HepG2 (cell line): ENCODE measurements around the gene SLC22A23. TPM values are rescaled to one million over a fixed set of nuclear protein-coding genes. Genes with fewer than 3 reads are reported as not detected.

Experiments
- ARID3A ChIP-seq: IDR thresholded peaks from 2 replicates; pipeline ENCODE4 v1.6.1; 2012; ENCODE audit warnings: low read depth, low read length, improper control_type of control experiment
- CBX2 ChIP-seq, 2 experiments: fragments of 200-600 bp in 1 of 2; sonication (generic); formaldehyde crosslinking in 1 of 2; IDR thresholded peaks; 2 replicates each; pipeline versions ENCODE4 v1.7.0 to v1.8.1; 2018 to 2022; ENCODE audit warnings: low read depth in 2 of 2, low read length in 1 of 2, mild to moderate bottlenecking in 1 of 2, missing genetic modification reagents in 1 of 2
- IRF1 ChIP-seq: sonication (generic); formaldehyde crosslinking; IDR thresholded peaks from 2 replicates; pipeline ENCODE4 v1.4.0; 2020; ENCODE audit warnings: low read depth, mild to moderate bottlenecking, missing genetic modification reagents
- LRRFIP1 ChIP-seq: sonication (generic); formaldehyde crosslinking; conservative IDR thresholded peaks from 2 replicates; pipeline ENCODE4 v1.4.0; 2020; ENCODE audit warnings: missing genetic modification reagents
- MXD1 ChIP-seq: sonication (generic); formaldehyde crosslinking; IDR thresholded peaks from 2 replicates; pipeline ENCODE4 v1.4.0; 2020; ENCODE audit warnings: mild to moderate bottlenecking, missing genetic modification reagents
- PLSCR1 ChIP-seq: sonication (generic); formaldehyde crosslinking; IDR thresholded peaks from 2 replicates; pipeline ENCODE4 v1.5.0; 2020; ENCODE audit warnings: missing genetic modification reagents, mild to moderate bottlenecking, borderline replicate concordance
- SETDB1 ChIP-seq: sonication (generic); formaldehyde crosslinking; IDR thresholded peaks from 2 replicates; pipeline ENCODE4 v1.5.1; 2020; ENCODE audit warnings: missing genetic modification reagents, mild to moderate bottlenecking, borderline replicate concordance
- ZBTB4 ChIP-seq: sonication (generic); formaldehyde crosslinking; IDR thresholded peaks from 2 replicates; pipeline ENCODE4 v1.4.0; 2020; ENCODE audit warnings: missing genetic modification reagents, mild to moderate bottlenecking, borderline replicate concordance
- ZNF281 ChIP-seq: sonication (generic); formaldehyde crosslinking; IDR thresholded peaks from 2 replicates; pipeline ENCODE4 v1.4.0; 2020; ENCODE audit warnings: missing genetic modification reagents, borderline replicate concordance
- ZNF431 ChIP-seq: sonication (generic); formaldehyde crosslinking; IDR thresholded peaks from 2 replicates; pipeline ENCODE4 v1.9.0; 2022; ENCODE audit warnings: missing genetic modification reagents, low read depth, mild to moderate bottlenecking, borderline replicate concordance
- ZNF432 ChIP-seq: sonication (generic); formaldehyde crosslinking; IDR thresholded peaks from 2 replicates; pipeline ENCODE4 v1.5.0; 2020; ENCODE audit warnings: missing genetic modification reagents, mild to moderate bottlenecking, borderline replicate concordance
- ZNF614 ChIP-seq: IDR thresholded peaks from 2 replicates; pipeline ENCODE4 v1.6.1; 2018; ENCODE audit warnings: missing biosample characterization, missing genetic modification reagents, inconsistent platforms, borderline replicate concordance
- ZNF773 ChIP-seq: sonication (generic); formaldehyde crosslinking; IDR thresholded peaks from 2 replicates; pipeline ENCODE4 v1.4.0; 2020; ENCODE audit warnings: missing genetic modification reagents, borderline replicate concordance
- ZSCAN21 ChIP-seq: sonication (generic); formaldehyde crosslinking; IDR thresholded peaks from 2 replicates; pipeline ENCODE4 v1.8.0; 2022; ENCODE audit warnings: mild to moderate bottlenecking, missing genetic modification reagents, moderate library complexity, borderline replicate concordance
- polyA plus RNA-seq, 8 experiments: library from polyadenylated mRNA; depleted of rRNA in 3 of 8; stranded (reverse) in 7 of 8; unstranded in 1 of 8; fragments of >200 nt; fragmentation: Illumina TruSeq in 4 of 8; extraction: Trizol in 4 of 8; gene quantifications; 2 replicates each; pipeline versions ENCODE4 v1.2.1 to v1.2.3, GENCODE V29; 2011 to 2016; ENCODE audit warnings: low read depth in 4 of 8, missing spikeins in 1 of 8, mixed read lengths in 1 of 8; ENCODE audit not compliant: insufficient read depth in 1 of 8
- total RNA-seq, 5 experiments: library from RNA; depleted of rRNA; stranded (reverse); fragments of >200 nt; fragmentation: Illumina TruSeq; extraction: Trizol; gene quantifications; 2 replicates each; pipeline ENCODE4 v1.2.3, GENCODE V29; 2016; ENCODE audit warnings: low read depth in 1 of 5

Gene SLC22A23
- total and polyA plus RNA-seq, 2 of the 13 experiments (the other 11 are each of a cell fraction or from before 2014, with no cell fraction given): 11.8 to 17.5 TPM

- peak; percentile 80 for TF ChIP-seq ZNF281 (CRISPR knock-in tag)
- TF ChIP-seq ARID3A: peak; percentile 40; the same call in 1 of the 2 replicates
- TF ChIP-seq LRRFIP1 (CRISPR knock-in tag): no peak
- no peak for TF ChIP-seq ZNF773 (CRISPR knock-in tag)
- TF ChIP-seq ZNF432: no peak
- no peak for TF ChIP-seq PLSCR1 (CRISPR knock-in tag)
- TF ChIP-seq ZNF431 (CRISPR knock-in tag): no peak
- TF ChIP-seq MXD1 (CRISPR knock-in tag): peak; percentile 48; the same call in 1 of the 2 replicates
- no peak for TF ChIP-seq ZBTB4
- TF ChIP-seq IRF1 (CRISPR knock-in tag): no peak
- TF ChIP-seq ZNF614 (CRISPR knock-in tag): peak; percentile 84; the same call in 1 of the 2 replicates
- no peak for TF ChIP-seq ZSCAN21 (CRISPR knock-in tag)
- TF ChIP-seq SETDB1 (CRISPR knock-in tag): no peak
- TF ChIP-seq CBX2 (IDR thresholded peaks at IDR 0.05; ENCODE audit: low read depth, low read length): no peak
- no peak for TF ChIP-seq CBX2 (CRISPR knock-in tag; IDR thresholded peaks at IDR 0.05; ENCODE audit: low read depth)
These were observed 83.8 kb downstream of the SLC22A23 start (continued) for GRCh38 chr6:3372912-3373554.
